B cell (primary cell): ENCODE results near the gene IMP3. TPM values are rescaled to one million over a fixed set of nuclear protein-coding genes. Genes with fewer than 3 reads are reported as not detected.

Experiments
- ATAC-seq: fragments of 200-7000 bp; cut with Tn5 transposase; one replicate; pipeline ENCODE4 v1.10.0; 2021; ENCODE audit warnings: low read depth, mild to moderate bottlenecking, moderate number of reproducible peaks, moderate library complexity
- CTCF ChIA-PET: fragments of 350-600 bp; sonication (Branson Sonifier 250); formaldehyde crosslinking; loops from one replicate; lab custom pipeline; 2021; ENCODE audit warnings: antibody characterized with exemption, inconsistent platforms; lab: Charles Lee
- POLR2A ChIA-PET: fragments of 350-600 bp; sonication (Branson Sonifier 250); formaldehyde crosslinking; loops from one replicate; lab custom pipeline; 2021; ENCODE audit warnings: antibody characterized with exemption; lab: Charles Lee
- DNase-seq: peaks from one replicate; pipeline ENCODE4 v3.0.0; 2013
- H2AFZ ChIP-seq: 2 replicates; pipeline ENCODE4 v1.6.1; 2012; ENCODE audit warnings: mild to moderate bottlenecking, low read depth, low read length; ENCODE audit not compliant: insufficient read depth, poor library complexity, severe bottlenecking
- H3K27ac ChIP-seq, 2 donors: 1 replicate in 1 of 2; 2 replicates in 1 of 2; pipeline ENCODE4 v1.5.1; 2012 to 2013; ENCODE audit warnings: low read length in 2 of 2, mild to moderate bottlenecking in 2 of 2, moderate library complexity in 1 of 2
- H3K27me3 ChIP-seq, 4 experiments: fragments of 200-600 bp in 1 of 4; sonication (generic) in 1 of 4; replicated peaks in 1 of 4; 1 replicate in 2 of 4; 2 replicates in 2 of 4; pipeline versions ENCODE4 v1.6.1 to v1.7.0; 2013 to 2016; ENCODE audit warnings: low read length in 3 of 4, mild to moderate bottlenecking in 2 of 4, mixed read lengths in 1 of 4, moderate library complexity in 1 of 4; ENCODE audit not compliant: insufficient read depth in 4 of 4, control insufficient read depth in 3 of 4; ENCODE audit errors: control extremely low read depth in 1 of 4
- H3K36me3 ChIP-seq, 2 experiments: replicated peaks in 1 of 2; 1 replicate in 1 of 2; 2 replicates in 1 of 2; pipeline versions ENCODE4 v1.6.1 to v1.7.1; 2013; ENCODE audit warnings: low read length in 1 of 2; ENCODE audit not compliant: insufficient read depth in 2 of 2, control insufficient read depth in 1 of 2; ENCODE audit errors: control extremely low read depth in 1 of 2, extremely low read depth in 1 of 2
- H3K4me1 ChIP-seq, 2 donors: fragments of 200-600 bp in 1 of 2; sonication (generic) in 1 of 2; 1 replicate in 1 of 2; 2 replicates in 1 of 2; pipeline versions ENCODE4 v1.5.1 to v1.6.1; 2013 to 2017; ENCODE audit warnings: low read length in 2 of 2; ENCODE audit not compliant: control insufficient read depth in 2 of 2, insufficient read depth in 2 of 2
- H3K4me2 ChIP-seq: replicated peaks from 2 replicates; pipeline ENCODE3; 2012; ENCODE audit warnings: mild to moderate bottlenecking, low read depth, low read length; ENCODE audit not compliant: poor library complexity, severe bottlenecking
- H3K4me3 ChIP-seq, 5 experiments: fragments of 200-600 bp in 1 of 5; sonication (generic) in 1 of 5; 1 replicate in 3 of 5; 2 replicates in 2 of 5; pipeline versions ENCODE4 v1.5.1 to v1.7.0; 2011 to 2016; ENCODE audit warnings: low read length in 4 of 5, mild to moderate bottlenecking in 4 of 5, low read depth in 2 of 5, control low read depth in 1 of 5, moderate library complexity in 1 of 5; ENCODE audit not compliant: insufficient read depth in 1 of 5; ENCODE audit errors: control extremely low read depth in 1 of 5, extremely low read depth in 1 of 5
- H3K79me2 ChIP-seq: fragments of 200-600 bp; sonication (generic); one replicate; pipeline ENCODE4 v1.6.0; 2016; ENCODE audit warnings: low read length; ENCODE audit not compliant: control insufficient read depth, insufficient read depth
- H3K9ac ChIP-seq: fragments of 200-600 bp; sonication (generic); 2 replicates; pipeline ENCODE4 v1.6.1; 2017; ENCODE audit warnings: mild to moderate bottlenecking, low read length, moderate library complexity
- H3K9me3 ChIP-seq, 3 donors: one replicate each; pipeline versions ENCODE4 v1.6.1 to v1.7.1; 2013; ENCODE audit warnings: low read length in 2 of 3; ENCODE audit not compliant: control insufficient read depth in 2 of 3, insufficient read depth in 1 of 3; ENCODE audit errors: control extremely low read depth in 1 of 3
- H4K20me1 ChIP-seq: 2 replicates; pipeline ENCODE4 v1.6.0; 2012; ENCODE audit warnings: mild to moderate bottlenecking, low read length; ENCODE audit not compliant: insufficient read depth, control insufficient read depth, poor library complexity, severe bottlenecking
- H3K27ac Mint-ChIP-seq: one replicate; pipeline ENCODE4 v1.8.0; 2021; ENCODE audit warnings: mixed read lengths
- H3K27me3 Mint-ChIP-seq: one replicate; pipeline ENCODE4 v1.8.0; 2021; ENCODE audit warnings: mixed read lengths
- H3K4me1 Mint-ChIP-seq: one replicate; pipeline ENCODE4 v1.8.0; 2021; ENCODE audit warnings: mixed read lengths
- H3K4me3 Mint-ChIP-seq: one replicate; pipeline ENCODE4 v1.8.0; 2021; ENCODE audit warnings: mixed read lengths
- H3K9me3 Mint-ChIP-seq: one replicate; pipeline ENCODE4 v1.8.0; 2022; ENCODE audit warnings: mixed read lengths; ENCODE audit not compliant: insufficient read depth
- EZH2 ChIP-seq: IDR thresholded peaks from 2 replicates; pipeline ENCODE4 v1.6.1; 2012; ENCODE audit warnings: borderline replicate concordance, low read depth, mild to moderate bottlenecking, moderate library complexity, low read length; ENCODE audit not compliant: insufficient read depth, poor library complexity, severe bottlenecking
- WGBS: methylation state at CpG from one replicate; pipeline ENCODE4 v1.1.5; 2013; ENCODE audit warnings: missing lambda C conversion rate; ENCODE audit not compliant: insufficient coverage; 5-methylcytosine and 5-hydroxymethylcytosine counted together
- intact Hi-C: fragments of 100-400 bp; cut with micrococcal nuclease; formaldehyde crosslinking; loops from one replicate; pipeline ENCODE4 v1.10.0; 2022
- polyA plus RNA-seq: library from polyadenylated mRNA; depleted of rRNA; stranded (reverse); fragments of >200 nt; gene quantifications from 2 replicates; pipeline ENCODE4 v1.2.3, GENCODE V29; 2012
- total RNA-seq, 2 donors: library from RNA; stranded (reverse); fragments of 120-200 nt in 1 of 2; gene quantifications; 1 replicate in 1 of 2; 2 replicates in 1 of 2; pipeline versions ENCODE4 v1.2.3 to v1.2.4, GENCODE V29; 2013 to 2022
- TF ChIP-seq, protein P1 (sequence below): fragments of 200-600 bp; IDR thresholded peaks from one replicate; pipeline ENCODE4 v1.8.0; 2022; ENCODE audit warnings: antibody characterized with exemption, mild to moderate bottlenecking

The IMP3 gene
- total and polyA plus RNA-seq, 2 donors (not counting 1 experiment from before 2014, with no cell fraction given), result 60.8 to 85.1 TPM

GRCh38 chr15:75606026-75606425 lies 34.0 kb downstream of the IMP3 start:
- Mint-ChIP-seq H3K4me3 (no peak overlapping the region), H3K27ac (no peak overlapping the region), H3K4me1 (no peaks in the 10 kb centered on the region), H3K27me3 (no peaks in the 10 kb centered on the region), H3K9me3 (no peaks in the 10 kb centered on the region)
- no peak for TF ChIP-seq EZH2
- TF ChIP-seq, protein P1, sequence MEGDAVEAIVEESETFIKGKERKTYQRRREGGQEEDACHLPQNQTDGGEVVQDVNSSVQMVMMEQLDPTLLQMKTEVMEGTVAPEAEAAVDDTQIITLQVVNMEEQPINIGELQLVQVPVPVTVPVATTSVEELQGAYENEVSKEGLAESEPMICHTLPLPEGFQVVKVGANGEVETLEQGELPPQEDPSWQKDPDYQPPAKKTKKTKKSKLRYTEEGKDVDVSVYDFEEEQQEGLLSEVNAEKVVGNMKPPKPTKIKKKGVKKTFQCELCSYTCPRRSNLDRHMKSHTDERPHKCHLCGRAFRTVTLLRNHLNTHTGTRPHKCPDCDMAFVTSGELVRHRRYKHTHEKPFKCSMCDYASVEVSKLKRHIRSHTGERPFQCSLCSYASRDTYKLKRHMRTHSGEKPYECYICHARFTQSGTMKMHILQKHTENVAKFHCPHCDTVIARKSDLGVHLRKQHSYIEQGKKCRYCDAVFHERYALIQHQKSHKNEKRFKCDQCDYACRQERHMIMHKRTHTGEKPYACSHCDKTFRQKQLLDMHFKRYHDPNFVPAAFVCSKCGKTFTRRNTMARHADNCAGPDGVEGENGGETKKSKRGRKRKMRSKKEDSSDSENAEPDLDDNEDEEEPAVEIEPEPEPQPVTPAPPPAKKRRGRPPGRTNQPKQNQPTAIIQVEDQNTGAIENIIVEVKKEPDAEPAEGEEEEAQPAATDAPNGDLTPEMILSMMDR, result no peak
- ATAC-seq (no peak), DNase-seq (no peak)
- H3K79me2 ChIP-seq, result no peaks in the 10 kb centered on the region
- H2AFZ ChIP-seq, result no peak overlapping the region
- no peaks in the 10 kb centered on the region for H4K20me1 ChIP-seq
- H3K27ac ChIP-seq, result no peak overlapping the region
- WGBS, result 92% methylated on average over 2 of the region's 8 CpGs
- H3K4me1 ChIP-seq, result peaks cover 0 to 3% of the 10 kb centered on the region in 2 donors
- no peak overlapping the region for H3K9ac ChIP-seq
- no peak overlapping the region for H3K4me2 ChIP-seq
- H3K36me3 ChIP-seq, result peaks cover 11 to 57% of the 10 kb centered on the region in 2 experiments
- ChIA-PET CTCF (no interaction called here), POLR2A (no interaction called here)
- intact Hi-C loops, result no loop called here
- H3K9me3 ChIP-seq, result no peaks in the 10 kb centered on the region
- H3K27me3 ChIP-seq, result no peaks in the 10 kb centered on the region
- no peak overlapping the region for H3K4me3 ChIP-seq

DNA sequence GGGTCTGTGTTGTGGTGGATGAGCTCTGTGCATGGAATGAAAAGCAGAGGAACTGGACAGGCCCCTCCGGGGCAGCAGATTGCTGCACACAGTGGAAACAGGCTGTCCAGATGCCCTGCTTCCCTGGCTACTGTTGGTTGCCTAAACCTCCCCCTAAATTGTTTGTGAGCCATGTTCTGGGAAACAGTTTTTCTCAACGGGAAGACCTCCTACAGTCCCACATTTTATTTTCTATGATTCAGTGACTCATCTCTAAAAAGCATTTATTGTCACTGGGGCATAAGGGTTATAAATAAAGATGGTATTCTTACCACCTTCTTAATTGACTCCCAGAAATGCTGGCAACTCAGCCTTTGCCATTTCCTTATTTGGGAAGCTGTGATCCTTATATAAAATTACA lies 40.6 kb downstream of the IMP3 start:
- no peak for DNase-seq
- Mint-ChIP-seq H3K27me3 (no peaks in the 10 kb centered on the region), H3K4me3 (no peak overlapping the region), H3K27ac (no peak overlapping the region), H3K9me3 (no peaks in the 10 kb centered on the region), H3K4me1 (no peaks in the 10 kb centered on the region)
- H3K36me3 ChIP-seq, result peaks cover 15 to 60% of the 10 kb centered on the region in 2 experiments
- no peak for TF ChIP-seq EZH2
- TF ChIP-seq, protein P1, result no peak
- no peak overlapping the region for H3K27ac ChIP-seq
- intact Hi-C loops, result no loop called here
- WGBS, result 100% methylated on average over 1 of the region's 2 CpGs
- no peaks in the 10 kb centered on the region for H3K27me3 ChIP-seq
- ATAC-seq, result no peak
- no peak overlapping the region for H3K9ac ChIP-seq
- no peaks in the 10 kb centered on the region for H3K79me2 ChIP-seq
- H3K4me1 ChIP-seq, result no peaks in the 10 kb centered on the region
- H3K9me3 ChIP-seq, result no peaks in the 10 kb centered on the region
- no peaks in the 10 kb centered on the region for H4K20me1 ChIP-seq
- no peak overlapping the region for H3K4me3 ChIP-seq
- no peak overlapping the region for H2AFZ ChIP-seq
- POLR2A ChIA-PET, result no interaction called here
- CTCF ChIA-PET, result no interaction called here
- no peak overlapping the region for H3K4me2 ChIP-seq
